NCI-H510A treated with DMSO at 0.1 percent for 48 hours (cell line): ENCODE measurements around the gene CFAP20DC.
"Not testable (repeated sequence)": the region's sequence is repeated elsewhere in the genome, so short reads cannot be mapped to it uniquely, and the experiment has no call there.

Experiments
- DNase-seq: peaks from one replicate; lab custom pipeline; 2025; lab: John Stamatoyannopoulos, UW

CFAP20DC gene

DNA sequence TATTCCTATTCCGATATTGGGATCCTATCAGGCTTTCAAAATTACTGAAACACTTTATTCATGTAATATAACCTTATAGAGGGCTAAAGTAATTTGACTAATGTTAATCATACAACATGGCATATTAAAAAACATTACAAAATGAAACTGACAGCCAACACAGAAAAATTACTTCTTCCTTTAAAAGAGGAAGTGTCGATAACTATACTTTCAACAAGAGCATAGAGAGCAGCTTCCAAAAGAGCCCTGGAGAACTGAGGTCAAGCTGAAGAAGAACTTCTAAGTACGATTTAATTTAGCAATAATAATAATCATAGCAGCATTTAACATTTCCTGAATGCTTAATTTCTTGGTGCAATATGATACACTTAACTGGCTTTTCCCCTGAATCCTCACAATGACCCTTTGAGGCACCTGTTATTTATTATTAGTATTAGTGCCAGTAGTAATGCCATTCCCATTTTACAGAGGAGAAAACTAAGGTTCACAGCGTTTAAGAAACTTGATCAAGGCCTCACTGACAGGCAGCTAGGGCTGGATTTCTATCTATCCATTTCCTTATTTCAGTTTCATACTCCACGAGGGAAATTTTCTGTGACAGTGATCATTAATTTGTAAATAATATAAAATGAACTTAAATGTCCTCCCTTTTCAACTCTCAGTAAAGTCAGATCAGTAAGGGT, 181.6 kb downstream of the CFAP20DC start:
- no peak for DNase-seq

- no peak for DNase-seq
Observed at GRCh38 chr3:58867621-58868020, 182.2 kb downstream of the CFAP20DC start.

DNA sequence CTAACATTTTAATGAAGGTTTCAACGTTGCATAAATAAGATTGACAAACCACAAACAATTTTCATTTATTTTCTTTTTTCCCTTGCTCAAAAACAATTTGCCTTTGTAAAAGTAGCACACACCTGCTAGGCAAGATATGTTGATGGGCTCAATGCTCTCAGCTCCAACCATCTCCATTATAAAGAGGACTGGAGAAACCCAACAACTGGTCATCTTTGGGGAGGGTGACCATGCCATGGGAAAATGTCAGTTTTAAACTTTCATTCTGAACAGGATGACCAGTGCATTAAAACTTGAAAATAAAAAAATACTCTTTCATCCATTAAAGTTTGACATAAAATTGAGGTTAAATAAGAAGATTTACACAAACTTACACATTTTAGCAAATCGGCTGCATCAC, 183.7 kb downstream of the CFAP20DC start:
- DNase-seq = no peak

GRCh38 chr3:58864480-58864879, 185.3 kb downstream of the CFAP20DC start:
- DNase-seq = no peak

DNA sequence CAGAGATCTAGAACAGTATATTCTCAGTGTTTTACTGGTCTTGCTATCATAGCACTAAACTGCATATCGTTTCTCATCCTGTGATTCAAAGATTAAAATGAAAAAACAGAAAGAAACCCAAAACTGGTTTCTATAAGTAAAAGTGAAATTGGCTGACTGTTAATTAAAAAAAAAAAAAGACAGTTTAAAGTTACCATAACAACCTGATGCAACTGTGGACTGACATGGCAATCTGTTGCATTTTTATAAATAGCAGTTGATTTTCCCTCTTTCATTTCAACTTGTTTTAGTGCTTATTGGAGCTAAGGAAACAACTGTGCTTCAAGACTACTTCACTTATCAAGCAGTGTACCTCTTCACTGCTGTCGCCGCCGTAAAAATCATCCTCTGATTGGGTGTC, 186.6 kb downstream of the CFAP20DC start:
- DNase-seq = no peak

GRCh38 chr3:58861551-58861950, 188.3 kb downstream of the CFAP20DC start:
- DNase-seq = no peak

GRCh38 chr3:58858126-58858525, 191.7 kb downstream of the CFAP20DC start:
- DNase-seq = no peak

- DNase-seq = no peak
Observed at GRCh38 chr3:58857402-58857801, 192.4 kb downstream of the CFAP20DC start.

DNA sequence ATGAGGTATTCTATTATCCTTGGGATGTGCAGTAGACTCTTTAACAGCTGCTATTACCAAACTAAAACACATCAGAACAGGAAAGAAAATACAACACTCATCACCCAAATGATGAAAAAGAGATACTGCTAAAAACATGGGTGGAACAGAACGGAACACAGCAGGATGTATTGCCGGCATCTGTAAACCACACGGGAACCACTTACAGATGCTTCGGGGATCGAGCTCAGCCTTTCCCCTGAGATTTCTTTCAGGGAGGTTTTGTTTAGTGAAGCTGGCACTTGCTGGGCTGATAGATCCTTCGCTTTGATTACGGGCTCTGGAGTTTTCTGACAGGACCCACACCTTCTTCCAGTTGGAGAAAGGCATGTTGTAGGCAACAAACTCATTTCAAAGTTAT, 201.0 kb downstream of the CFAP20DC start:
- no peak for DNase-seq

GRCh38 chr3:58842050-58842747, 207.6 kb downstream of the CFAP20DC start:
- DNase-seq = not testable (repeated sequence)

GRCh38 chr3:58840949-58841348, 208.9 kb downstream of the CFAP20DC start:
- DNase-seq = no peak

DNA sequence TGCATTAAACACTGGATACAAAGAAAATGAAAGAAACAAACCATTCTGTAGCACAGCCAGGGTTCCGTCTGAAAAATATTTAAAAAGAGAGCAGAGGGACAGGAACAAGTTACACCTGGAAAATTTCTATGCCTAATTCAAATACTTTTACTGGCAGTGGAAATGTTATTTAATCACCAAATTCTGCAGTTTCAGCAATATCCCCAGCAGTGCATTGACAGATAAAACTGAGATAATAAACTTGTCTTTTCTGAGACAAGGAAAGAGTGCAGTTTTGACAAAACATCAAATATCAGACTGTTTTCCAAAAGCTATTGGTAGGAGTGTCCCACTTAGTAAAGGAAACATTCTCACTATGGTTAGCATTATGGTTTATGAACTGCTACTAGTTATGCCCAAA, 209.9 kb downstream of the CFAP20DC start:
- DNase-seq = no peak

DNA sequence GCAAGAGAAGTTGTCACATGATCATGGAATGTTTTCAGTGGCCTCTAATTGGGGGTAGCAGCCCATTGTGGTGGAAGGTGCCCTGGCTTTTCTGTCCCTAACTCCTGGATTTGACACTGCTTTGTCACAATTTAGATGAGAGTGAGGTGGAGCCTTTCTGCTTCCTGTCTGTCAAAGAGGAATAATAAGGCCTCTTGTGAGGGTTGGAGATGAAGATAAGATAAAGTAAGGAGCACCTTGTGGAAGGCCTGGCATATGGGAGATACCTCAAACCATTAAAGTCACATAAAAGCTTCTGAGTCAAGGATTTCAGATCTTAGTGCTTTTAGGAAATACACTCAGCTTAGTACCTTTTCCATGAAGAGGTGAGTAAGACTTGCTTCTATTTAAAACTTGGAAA, 210.6 kb downstream of the CFAP20DC start:
- no peak for DNase-seq

GRCh38 chr3:58837856-58838255, 212.0 kb downstream of the CFAP20DC start:
- DNase-seq = no peak

DNA sequence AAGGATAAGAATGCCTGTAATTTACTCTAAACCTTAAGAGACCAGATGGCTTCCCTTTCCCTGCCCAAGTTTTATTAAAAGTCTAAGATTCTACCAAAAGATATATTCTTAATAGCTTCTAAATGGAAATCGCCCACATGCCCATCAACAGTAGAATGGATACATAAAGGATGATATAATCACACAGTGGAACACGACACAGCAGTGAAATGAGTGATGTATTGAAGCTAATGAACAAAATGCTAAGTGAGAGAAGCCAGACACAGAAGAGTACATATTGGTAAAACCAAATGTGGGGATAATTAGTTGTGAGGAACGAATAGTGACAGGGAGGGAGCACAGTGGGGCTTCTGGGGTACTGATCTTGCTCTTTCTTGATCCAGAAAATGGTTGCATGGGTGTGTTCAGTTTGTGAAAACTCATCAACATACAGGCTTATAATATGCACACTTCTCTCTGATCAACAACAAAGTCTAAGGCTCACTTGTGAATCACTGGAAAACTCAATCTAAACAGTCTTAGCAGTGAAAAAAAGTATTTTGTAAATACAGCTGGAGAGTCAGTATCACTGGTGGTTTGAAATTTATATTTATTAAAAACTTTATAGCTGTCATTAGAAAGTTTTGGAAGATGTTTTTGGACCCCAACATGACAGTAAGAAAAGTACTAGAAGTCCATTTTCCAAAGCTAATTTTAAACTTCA, 212.5 kb downstream of the CFAP20DC start:
- DNase-seq = no peak

GRCh38 chr3:58835086-58835485, 214.7 kb downstream of the CFAP20DC start:
- no peak for DNase-seq

GRCh38 chr3:58833491-58833890, 216.3 kb downstream of the CFAP20DC start:
- no peak for DNase-seq

DNA sequence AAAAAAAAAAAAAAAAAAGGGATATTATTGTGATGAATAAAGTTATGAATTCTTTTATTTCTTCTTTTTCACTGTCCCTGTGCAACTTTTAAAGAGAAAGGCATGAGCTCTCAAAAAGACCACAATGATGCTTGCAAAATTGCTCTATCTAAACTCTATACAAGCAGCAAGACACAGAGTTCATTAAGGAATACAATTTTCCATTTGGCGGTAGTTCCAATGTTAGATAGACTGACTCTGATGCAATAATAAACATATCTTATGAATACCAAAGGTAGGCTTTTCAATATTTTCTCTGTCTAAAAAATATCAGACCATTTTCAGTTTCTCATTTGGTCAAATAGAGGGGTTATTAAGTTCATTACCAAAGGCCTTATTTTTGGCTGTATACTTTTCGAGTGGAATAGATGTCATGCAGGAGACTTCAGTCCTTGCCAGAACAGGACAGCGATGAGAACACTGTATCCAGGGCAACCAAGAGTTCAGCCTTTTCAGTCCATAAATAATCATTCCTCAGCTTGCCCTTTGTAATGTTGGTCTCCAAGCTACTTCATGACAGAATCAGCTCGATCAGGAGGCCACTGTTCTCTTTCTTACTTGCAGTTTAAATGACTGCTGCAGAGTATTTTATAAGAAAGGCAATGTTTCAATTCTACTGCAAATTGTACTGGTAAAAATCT, 220.4 kb downstream of the CFAP20DC start:
- DNase-seq = no peak

DNA sequence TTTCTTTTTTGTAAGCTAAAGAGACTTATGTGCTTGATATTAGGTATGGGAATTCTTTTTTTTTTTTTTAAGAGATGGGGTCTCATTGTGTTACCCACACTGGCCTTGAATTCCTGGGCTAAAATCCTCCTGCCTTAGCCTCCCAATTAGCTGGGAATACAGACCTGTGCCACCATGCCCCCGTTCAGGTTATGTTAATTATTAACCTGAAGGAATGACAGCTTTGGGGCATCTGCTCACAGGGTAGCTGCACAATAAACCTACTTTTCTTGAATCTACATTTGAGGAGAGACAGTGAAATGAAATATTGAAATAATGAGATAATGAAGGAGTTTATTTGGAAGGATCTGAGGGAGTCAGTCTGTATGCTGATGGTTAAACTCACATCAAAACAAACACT, 225.0 kb downstream of the CFAP20DC start:
- no peak for DNase-seq

- DNase-seq = peak; percentile 39
Observed at GRCh38 chr3:58824285-58824684, 225.5 kb downstream of the CFAP20DC start.

- DNase-seq = not testable (repeated sequence)
Observed at GRCh38 chr3:58806551-58807244, 243.1 kb downstream of the CFAP20DC start.

GRCh38 chr3:58804914-58805313, 244.9 kb downstream of the CFAP20DC start:
- DNase-seq = no peak
